GM21529 (cell line): Measurements from ENCODE around the gene PSORS1C1.

Source experiments
- ATAC-seq: cut with Tn5 transposase; IDR thresholded peaks from one replicate; pipeline ENCODE4 v1.9.1; 2021; ENCODE audit not compliant: unreplicated experiment

The PSORS1C1 gene

DNA sequence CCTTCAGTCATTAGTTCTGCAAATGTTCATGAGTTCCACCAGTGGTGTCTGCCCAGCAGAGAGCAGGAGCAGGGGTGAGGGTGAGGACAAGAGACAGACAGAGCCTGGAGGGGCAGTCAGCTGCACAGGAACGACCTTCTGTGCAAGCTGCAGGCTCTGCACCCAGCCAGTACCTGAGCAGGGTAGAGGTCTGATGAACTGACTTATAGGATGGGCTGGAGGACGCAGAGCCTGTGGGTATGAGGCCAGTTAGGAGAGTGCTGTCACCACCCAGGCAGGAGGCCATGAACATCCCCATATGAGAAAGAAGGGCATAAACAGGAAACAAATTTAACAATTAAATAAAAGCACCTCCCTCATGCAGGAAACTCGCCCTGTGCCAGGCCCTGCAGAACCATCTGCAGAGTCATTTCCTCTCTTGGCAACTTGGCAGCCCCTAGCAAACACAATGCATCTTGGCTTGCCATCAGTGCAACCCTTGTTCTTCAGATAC lies 20.2 kb upstream of the PSORS1C1 start:
- ATAC-seq, result no peak

DNA sequence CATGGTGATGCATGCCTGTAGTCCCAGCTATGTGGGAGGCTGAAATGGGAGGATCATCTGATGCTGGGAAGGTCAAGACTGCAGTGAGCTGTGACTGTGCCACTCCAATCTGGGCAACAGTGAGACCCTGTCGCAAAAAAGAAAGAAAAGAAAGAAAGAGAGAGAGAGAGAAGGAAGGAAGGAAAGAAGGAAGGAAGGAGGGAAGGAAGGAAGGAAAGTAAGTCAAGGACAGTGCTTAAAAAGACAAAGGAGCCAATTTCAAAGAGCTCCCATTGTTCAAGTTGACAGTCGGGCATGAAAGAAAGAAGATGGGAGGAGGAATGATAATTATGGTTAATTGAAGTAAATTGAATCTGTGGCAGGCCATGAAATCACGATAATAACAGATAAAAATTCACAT lies 18.4 kb upstream of the PSORS1C1 start:
- ATAC-seq, result no peak

DNA sequence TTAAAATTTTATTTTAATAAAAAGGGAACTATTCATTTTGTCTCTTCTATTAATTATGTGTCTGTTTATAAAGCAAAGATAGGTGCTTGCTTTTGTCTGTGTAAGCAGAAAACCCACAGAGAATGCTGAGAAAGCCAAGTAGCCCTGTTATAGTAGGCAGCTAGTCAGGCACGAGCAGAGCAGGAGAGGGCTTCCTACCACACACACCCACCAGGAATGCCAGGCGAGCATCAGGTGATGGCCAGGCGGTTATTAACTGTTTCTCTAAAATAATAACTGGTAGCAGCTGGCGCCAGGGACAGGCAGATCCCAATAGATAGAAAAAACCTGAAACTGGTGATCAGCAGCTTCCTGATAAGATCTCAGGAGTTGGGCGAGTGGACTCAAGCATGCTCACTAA lies 17.9 kb upstream of the PSORS1C1 start:
- no peak for ATAC-seq

DNA sequence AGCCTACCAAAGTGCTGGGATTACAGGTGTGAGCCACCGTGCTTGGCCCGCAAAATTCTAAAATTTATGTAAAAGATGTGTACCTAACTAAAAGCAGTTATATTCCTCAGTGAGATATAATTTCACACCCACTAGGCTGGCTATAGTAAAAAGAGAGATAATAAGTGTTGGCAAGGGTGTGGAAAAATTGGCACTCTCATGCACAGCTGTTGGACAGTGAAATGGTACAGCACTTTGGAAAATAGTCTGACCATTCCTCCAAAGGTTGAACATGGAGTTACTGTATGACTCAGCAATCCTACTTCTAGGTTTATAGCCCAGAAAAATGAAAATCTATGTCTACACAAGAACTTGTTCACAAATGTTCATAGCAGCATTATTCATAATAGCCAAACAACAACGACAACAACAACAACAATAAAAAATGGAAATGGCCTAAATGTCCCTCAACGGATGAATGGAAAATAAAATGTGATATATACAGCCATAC lies 16.1 kb upstream of the PSORS1C1 start:
- ATAC-seq, result no peak

DNA sequence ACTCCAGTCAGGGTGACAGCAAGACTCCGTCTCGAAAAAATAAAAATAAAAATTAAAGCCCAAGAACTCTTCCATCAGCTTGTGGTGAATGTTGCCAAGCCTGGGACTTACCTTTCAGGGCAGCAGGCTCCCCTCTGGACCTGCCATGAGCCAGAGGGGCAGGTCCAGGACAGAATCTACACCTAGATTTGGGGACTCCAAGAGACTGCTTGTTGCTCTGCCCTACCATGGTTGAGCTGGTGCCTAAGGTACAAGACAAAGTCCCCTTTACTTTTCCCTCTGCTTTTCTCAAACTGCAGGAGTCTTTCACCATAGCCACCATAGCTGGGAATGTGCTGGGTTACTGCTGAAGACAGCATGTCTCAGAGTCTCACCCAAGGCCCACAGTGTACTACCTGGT lies 11.5 kb upstream of the PSORS1C1 start:
- ATAC-seq, result no peak

DNA sequence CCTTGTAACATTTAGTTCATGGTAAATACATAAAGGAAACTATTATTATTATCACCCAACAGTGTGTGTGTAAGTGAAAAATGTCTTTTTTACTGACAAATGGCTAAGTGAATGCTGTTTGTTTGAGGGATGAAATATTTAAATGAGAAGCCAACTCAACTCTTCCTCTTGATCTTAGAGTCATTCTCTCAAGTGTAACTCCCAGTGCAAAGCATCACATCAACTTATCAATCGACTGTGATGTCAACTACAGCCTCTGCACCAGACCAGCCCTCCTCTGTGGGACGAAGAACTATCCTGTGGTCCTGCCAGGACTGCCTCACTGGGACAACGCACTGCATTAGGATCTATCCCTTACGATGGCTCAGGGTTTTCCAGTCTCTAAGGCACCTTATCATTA lies 7.5 kb upstream of the PSORS1C1 start:
- no peak for ATAC-seq

DNA sequence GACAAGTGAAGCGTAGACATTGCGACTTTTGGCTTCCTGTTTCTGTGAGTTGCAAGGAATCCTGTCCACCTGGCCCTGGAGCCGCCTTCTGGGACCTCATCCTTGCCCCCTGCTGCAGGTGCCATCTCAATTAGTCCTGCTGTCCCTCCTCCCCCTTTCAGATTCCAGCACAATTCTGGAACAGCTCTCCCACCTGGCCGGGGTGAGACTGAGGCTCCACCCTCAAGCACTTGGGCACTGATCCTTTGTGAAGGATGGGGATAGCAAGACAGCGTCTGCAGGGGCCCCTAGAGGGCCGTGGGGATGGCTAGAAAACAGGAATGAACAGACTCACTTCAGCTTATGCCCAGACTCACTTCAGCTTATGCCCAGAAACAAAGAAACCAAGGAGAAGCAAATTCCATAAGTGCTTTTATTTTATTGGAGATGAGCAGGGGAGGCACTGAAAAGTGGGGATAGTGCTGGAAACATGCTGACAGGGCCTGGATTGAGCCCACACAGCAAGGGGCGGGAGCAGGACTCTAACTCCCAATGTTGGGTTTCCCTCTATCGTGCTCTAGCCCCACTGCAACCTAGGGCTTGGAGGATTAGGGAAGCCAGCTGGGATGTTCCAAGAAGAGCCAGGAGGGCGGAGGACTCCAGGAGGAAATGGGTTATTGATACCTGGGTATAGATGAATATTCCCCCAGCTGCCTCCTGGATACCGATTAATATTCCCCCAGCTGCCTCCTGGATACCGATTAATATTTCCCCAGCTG lies 3.6 kb upstream of the PSORS1C1 start:
- ATAC-seq, result no peak

DNA sequence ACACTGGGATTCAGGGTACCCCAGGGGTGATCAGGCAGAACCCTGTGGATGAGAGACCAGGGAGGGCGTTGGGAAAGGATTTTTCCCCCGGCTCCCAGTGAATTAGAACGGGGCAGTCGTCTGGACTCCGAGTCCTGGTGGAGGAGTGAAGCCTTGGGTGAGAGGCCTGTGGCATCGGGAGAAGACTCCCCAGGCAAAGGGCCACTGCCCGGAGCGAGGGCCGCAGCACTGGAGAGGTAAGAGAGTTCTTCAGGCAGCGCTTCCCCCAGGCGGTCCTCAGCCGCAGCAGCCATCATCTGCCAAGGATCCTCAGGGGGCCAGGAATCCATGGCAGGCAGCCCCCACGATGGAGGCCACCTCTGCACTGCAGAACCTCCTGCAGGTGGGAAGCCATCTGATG lies 2.9 kb upstream of the PSORS1C1 start:
- no peak for ATAC-seq

DNA sequence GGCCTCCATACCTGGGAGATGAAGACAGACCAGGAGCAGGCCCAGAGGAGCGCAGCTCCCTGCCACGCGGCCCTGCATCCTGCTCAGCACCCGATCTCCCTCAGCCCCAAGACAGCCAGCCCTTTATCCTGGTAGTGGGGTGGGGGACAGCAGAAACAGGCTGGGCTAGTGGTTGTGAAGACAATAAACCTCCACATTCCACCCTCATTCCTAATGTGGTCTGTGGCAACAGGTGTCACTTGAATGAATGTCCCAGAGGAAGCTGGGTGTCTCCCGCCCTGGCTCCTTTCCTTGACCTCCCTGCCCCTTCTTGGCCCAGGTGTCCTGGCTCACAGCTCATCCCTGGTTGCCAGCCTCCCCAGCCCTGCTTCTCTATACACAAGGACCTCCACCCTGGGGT lies 2.1 kb upstream of the PSORS1C1 start, which contains the start of gene C6orf15:
Gene C6orf15 (minus strand): TSS at position 98 of the 400 bp plus-strand sequence. CDS start 20 bp downstream, at position 78.
- no peak for ATAC-seq

DNA sequence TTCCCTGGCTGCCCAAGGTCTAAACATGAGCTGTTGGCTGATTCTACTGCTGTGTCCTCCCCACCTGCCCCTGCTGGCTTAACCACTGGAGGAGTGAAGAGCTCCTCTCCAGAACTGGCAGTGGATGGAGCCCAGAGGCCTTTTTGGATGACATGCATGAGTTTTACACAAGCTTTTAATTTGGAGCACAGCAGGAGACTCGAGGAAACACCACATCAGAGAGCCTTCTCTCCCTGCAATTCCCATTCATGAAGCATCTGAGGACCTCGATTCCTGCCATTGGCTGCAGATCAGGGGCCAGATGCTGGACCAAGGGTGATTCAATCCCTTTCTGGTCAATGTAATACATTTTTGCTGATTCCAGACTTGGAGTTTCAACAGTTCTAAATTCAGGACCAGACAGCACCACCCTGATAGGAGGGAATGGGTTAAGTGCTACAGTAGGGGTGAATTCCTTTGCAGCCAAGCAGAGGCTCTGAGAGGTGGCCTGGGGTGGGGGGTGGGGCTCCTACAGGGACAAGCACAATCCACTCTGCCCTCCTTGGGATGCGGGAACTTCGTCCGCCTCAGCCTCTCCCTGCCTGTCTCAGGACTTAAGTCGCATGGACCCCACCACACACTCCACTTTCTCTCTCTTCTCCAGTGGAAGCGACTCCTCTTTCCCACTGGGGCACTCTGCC lies 599 bp upstream of the PSORS1C1 start:
- no peak for ATAC-seq

DNA sequence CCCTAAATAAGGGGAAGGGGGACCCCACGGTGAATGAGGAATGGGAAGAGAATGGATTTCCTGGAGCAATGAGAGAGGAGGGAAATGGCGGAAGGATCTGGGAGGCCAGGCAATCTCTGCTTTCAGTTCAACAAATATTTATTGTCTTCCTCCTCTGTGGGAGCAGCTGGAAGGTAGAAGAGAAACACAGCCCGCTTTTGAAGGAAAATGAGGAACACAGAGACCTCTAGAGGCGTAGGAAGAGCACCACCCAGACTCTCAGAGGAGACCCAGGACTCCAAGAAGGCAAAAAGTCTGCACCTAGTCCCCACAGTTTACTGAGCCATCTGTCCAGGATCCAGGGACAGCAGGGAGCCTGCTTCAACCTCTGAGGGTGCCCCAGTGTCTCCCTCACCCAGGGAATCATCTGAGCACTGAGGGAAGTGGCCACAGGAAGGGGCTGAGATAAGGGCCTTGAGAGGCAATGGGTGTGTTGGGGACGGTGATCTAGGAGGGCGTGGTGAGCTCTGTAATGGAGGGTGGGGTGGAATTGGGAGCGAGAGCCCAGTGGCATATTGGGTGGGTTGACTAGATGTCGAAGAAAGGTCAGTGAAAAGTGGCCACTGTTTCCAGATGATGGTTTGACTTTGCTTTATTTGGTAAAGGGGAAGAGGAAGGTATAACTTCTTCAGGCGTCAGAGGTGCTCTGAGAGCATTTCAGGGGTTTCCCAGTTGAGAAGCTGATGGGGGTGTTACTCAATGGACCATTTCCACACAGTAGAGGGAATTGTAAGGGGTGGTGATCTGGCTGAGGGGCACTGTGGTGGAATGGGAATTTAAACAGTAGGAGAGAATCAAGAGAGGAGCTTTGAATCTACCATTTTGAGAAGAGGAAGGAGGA lies 610 bp downstream of the PSORS1C1 start:
- no peak for ATAC-seq

DNA sequence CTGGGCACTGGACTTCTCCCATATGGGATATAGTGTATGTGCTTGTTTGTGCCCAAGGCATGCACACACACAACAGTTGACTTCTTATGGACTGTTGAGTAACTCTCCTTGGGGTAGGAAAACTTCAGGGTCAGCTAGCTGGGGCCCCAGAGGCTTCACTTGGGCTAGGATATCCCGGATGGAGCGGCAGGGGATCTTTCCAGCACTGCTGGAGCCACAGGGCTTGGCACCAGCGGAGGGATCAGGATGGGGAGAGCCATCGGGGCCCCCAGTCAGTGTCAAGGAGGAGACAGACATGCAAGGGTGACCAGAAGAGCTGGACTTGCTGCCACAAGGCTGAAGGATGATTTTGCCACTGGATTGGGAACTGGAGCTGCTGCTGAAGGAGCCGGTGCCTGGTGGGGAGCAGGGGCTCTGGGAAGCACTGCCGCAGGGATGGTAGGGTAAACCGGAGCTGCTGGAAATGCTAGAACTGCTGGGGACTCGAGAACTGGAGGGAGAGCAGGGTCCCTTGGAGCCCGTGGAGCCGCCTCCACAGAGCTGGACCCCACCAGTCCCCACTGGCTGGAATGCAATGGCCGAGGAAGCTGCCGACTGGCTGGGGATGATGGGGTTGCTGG lies 1.5 kb downstream of the PSORS1C1 start:
- no peak for ATAC-seq

DNA sequence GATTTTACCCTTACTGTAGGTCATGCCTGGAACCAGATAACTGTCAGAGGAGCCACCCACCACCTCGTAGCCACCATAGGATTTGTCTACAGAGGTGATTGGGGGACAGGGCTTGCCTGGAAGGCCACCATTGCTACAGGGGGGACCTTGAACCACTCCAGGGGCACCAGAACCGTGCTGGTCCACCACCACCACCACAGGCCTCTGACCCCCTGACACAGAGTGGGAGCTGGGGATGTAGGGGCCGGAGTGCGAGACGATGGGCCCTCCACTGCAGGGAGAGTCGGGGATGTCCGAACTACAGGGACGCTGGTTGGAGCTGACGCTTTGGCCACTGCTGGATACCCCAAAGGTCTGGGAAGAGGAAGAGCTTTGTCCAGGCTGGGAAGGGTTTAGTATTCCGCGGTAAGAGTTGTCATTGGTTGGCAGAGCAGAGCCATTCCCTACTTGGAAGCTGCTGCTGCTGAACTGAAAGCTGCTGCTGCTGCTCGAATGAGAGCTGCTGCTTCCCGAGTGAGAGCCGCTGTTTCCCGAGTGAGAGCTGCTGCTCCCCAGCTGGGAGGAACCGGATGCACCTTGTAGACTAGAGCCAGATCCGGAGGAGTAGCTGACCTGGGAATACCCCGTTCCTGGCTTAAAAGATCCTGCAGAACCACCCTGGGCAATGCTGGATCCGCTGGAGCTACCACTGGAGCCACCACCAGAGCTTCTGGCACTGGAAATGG lies 2.2 kb downstream of the PSORS1C1 start:
- ATAC-seq, result no peak

DNA sequence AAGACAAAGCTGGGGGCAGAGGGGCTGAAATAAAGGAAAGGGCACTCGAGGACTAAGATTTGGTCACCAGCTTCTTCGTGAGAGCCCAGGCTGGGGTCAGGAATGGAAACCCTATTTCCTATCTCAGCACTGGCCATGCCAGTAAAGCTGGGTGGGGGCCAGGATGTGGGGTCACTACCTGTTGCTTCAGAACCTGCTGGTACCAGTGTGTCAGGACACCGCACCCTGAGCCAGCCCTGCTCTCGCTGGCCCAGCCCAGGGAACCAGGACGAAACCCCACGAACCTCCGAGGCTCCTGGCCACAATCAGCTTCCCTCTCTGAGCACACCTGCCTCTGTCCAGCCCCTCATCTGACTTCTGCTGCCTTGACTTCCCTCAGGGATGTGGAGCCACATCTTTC lies 3.6 kb downstream of the PSORS1C1 start:
- no peak for ATAC-seq

DNA sequence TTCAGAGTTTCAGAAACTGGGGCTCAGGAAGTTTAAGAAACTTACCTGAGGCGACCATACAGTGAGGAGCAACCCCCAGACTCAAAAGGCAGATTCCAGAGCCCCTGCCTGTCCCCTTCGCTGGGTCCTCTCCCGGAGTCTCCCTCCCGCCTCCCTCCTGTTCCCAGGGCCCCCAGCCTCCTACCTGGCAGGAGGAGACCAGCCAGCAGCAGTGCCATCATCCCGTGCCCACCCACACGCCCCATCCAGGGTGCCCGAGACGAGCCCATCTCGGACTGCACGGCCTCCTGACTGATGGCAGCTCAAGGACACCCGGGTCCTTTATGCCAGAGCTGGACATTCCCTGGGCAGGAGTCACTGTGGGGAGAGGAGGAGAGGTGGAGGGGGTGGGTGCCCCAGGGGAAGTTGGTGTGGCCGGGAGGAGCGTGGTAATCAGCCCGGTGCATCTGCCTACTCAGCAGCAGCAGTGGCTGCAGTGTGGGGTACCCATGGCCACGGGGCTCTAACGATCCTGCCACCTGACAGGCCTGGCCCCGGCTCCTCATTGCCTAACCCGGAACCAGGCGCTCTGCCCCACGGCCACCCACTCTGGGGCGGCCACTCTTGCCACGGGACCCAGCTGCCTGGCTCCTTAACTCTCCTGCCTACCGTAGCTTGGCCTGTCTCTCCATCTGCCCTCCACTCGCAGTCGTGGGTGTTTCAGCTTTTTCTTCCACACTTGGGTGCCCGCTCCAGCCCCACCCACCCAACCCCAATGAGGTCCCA lies 5.7 kb downstream of the PSORS1C1 start, which contains the start of gene CDSN:
Gene CDSN (minus strand): TSS at position 296 of the 765 bp plus-strand sequence. CDS start 27 bp downstream, at position 269.
- ATAC-seq, result no peak

DNA sequence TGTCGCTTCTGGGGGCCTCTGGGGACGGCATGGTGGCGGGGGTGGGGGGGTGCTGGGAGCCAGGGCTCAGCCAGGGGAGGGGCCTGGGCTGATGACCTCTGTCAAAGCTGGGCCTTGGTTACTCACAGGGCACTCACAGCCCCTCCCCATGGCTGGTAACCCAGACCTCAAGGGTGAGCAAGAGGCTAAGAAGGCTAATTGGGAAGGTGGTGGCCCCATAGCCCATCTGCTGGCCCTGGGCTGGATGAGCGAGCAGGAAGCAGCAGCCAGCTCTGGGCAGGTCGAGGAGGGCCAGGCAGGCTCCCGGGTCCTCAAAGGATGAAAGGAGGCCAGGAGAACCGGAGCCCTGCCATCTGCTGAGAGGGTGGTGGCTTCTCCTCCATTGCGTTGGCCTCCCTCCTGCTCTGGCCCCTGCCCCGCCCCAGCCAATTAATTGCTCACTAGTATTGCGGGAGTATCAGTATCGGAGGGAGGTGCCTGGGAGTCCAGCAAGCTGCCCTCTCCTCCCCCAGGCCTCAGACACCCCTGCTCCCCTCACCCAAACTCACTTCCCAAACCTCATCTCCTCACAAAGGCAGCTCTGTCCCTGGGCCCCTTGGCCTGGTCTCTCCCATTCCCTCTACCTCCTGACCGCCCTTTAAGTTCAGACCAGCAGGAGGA lies 6.7 kb downstream of the PSORS1C1 start:
- no peak for ATAC-seq

DNA sequence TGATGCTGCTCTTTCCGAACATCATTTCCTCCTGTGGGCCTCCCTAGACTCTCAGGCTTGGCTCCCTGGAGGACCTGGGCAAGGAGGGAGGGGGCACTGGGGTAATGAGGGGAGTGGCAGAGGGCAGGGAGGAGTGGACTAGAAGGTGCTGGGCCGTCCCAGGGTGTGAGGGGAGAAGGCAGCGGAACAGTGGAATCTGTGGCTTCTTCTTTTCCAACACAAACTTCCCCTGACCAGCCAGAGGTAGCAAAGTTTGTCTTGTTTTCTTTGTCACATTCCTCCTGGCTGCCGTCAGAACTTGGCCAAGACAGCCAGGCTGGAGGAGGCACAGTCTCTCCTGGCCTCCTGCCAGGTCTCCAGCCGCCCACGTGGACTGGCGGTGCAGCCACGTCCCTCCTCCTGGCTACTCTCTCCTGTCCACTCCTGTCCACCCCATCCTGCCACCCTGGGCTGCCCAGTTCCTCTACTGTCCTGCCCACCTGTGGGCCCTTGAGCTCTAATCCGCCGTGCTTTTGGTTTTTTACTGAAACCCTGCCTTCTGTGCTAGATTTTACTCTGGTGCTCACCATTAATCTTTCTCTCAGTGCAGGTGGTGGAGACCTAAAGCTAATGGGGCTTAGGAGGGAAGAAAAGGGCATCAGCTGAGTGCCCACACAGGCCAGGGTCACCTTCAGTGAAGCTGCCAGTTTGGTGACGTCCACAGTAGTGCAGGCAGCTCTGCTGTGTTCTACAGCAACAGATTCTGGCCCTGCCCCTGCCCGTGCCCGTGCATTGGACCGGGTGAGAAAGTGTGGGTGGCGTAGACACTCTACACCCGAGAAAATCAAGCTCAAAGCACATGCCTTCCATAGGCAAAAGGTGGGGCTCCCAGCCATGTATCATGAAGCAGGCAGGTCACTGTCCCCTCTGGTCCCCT lies 8.4 kb downstream of the PSORS1C1 start:
- ATAC-seq, result no peak

DNA sequence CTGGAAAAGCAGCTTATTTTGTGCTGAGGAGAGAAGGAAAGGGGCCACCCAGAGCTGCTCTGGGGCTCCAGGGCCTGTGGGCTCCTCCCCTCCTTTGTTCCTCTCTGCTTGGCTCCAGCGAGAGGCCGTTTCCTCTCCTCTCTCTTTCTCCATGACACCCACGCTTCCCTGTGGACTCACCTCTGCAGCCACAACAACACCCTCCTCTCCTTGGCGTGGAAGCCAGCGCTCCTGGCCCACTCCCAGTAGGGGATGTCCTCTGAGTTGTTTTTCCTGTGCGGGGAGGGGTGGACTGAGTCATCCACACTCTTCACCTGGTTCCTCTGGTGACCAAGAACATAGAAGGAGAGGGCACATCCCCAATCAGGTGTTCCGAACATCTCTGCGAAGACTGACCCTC lies 10.6 kb downstream of the PSORS1C1 start:
- ATAC-seq, result no peak
